Calu3 (cell line): ENCODE results near the gene TMEM266. TPM values are rescaled to one million over a fixed set of nuclear protein-coding genes. Genes with fewer than 3 reads are reported as not detected.

ENCODE experiments used
- BruUV-seq: library from RNA; stranded (reverse); fragments of 400-500 nt; replicated peaks from 2 replicates; lab custom pipeline; 2021; lab: Mats Ljungman, UMichigan
- CTCF ChIA-PET: fragments of 300-600 bp; sonication (Branson Sonifier 250); formaldehyde crosslinking; loops from one replicate; lab custom pipeline; 2022; ENCODE audit warnings: antibody characterized with exemption; lab: Charles Lee
- DNase-seq: peaks from one replicate; pipeline ENCODE4 v3.0.0; 2022
- H3K27ac Mint-ChIP-seq: one replicate; pipeline ENCODE4 v1.8.0; 2022; ENCODE audit warnings: mixed read lengths; ENCODE audit not compliant: unreplicated experiment
- H3K27me3 Mint-ChIP-seq: one replicate; pipeline ENCODE4 v1.8.0; 2022; ENCODE audit warnings: mixed read lengths; ENCODE audit not compliant: unreplicated experiment
- H3K36me3 Mint-ChIP-seq: one replicate; pipeline ENCODE4 v1.8.0; 2022; ENCODE audit warnings: mild to moderate bottlenecking, moderate library complexity, mixed read lengths; ENCODE audit not compliant: insufficient read depth, unreplicated experiment
- H3K4me1 Mint-ChIP-seq: one replicate; pipeline ENCODE4 v1.8.0; 2022; ENCODE audit warnings: mild to moderate bottlenecking, low read depth, mixed read lengths; ENCODE audit not compliant: unreplicated experiment
- H3K4me3 Mint-ChIP-seq: one replicate; pipeline ENCODE4 v1.8.0; 2022; ENCODE audit warnings: mild to moderate bottlenecking, low read depth, moderate library complexity, mixed read lengths; ENCODE audit not compliant: unreplicated experiment
- H3K9me3 Mint-ChIP-seq: one replicate; pipeline ENCODE4 v1.8.0; 2022; ENCODE audit warnings: low read depth, mixed read lengths; ENCODE audit not compliant: unreplicated experiment
- intact Hi-C: fragments of 100-400 bp; cut with micrococcal nuclease; formaldehyde crosslinking; loops from one replicate; pipeline ENCODE4 v1.10.0; 2022; ENCODE audit not compliant: unreplicated experiment
- total RNA-seq: library from RNA; stranded (reverse); gene quantifications from 2 replicates; pipeline ENCODE4 v1.2.3, GENCODE V29; 2022
- TF ChIP-seq, protein P1 (sequence below): fragments of 200-600 bp; IDR thresholded peaks from one replicate; pipeline ENCODE4 v1.8.0; 2022; ENCODE audit warnings: antibody characterized with exemption; ENCODE audit not compliant: unreplicated experiment

Gene TMEM266
- total RNA-seq, 1 experiment from 2014 or later: not detected

DNA sequence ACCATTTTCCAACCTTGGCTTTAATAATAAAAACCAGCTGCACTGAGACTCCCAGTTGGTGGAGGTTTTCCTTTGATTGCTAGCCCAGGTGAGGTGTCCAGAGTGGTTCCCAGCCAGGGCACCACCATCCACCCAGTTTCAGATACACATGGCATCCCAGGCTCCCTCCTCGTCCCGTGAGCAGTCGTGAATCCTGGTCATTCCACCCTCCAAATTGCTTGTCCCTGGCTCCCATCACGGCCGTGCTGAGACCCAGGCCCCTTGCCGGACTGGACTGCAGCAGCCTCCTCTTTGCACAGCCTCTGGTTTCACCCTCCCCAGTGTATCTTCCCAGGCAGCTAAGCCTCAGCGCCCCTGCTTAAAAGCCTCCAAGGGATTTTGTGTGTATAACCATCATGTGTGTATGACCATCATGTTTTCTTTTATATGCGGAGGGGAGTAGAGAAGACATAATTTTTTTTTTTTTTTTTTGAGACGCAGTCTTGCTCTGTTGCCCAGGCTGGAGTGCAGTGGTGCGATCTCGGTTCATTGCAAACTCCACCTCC, 145.2 kb downstream of the TMEM266 start:
- no TSS peak for BruUV-seq
- no peaks in the 10 kb centered on the region for H3K27me3 Mint-ChIP-seq
- no peak overlapping the region for H3K4me3 Mint-ChIP-seq
- intact Hi-C loops: no loop called here
- CTCF ChIA-PET: interaction anchor here (0.7 kb wide), 1 partner anchor 115 kb away, joined by 4 read pairs; no protein-coding TSS in a partner anchor
- H3K27ac Mint-ChIP-seq: no peak overlapping the region
- peaks cover 11% of the 10 kb centered on the region for H3K36me3 Mint-ChIP-seq
- no peaks in the 10 kb centered on the region for H3K4me1 Mint-ChIP-seq
- H3K9me3 Mint-ChIP-seq: no peaks in the 10 kb centered on the region
- TF ChIP-seq, protein P1, sequence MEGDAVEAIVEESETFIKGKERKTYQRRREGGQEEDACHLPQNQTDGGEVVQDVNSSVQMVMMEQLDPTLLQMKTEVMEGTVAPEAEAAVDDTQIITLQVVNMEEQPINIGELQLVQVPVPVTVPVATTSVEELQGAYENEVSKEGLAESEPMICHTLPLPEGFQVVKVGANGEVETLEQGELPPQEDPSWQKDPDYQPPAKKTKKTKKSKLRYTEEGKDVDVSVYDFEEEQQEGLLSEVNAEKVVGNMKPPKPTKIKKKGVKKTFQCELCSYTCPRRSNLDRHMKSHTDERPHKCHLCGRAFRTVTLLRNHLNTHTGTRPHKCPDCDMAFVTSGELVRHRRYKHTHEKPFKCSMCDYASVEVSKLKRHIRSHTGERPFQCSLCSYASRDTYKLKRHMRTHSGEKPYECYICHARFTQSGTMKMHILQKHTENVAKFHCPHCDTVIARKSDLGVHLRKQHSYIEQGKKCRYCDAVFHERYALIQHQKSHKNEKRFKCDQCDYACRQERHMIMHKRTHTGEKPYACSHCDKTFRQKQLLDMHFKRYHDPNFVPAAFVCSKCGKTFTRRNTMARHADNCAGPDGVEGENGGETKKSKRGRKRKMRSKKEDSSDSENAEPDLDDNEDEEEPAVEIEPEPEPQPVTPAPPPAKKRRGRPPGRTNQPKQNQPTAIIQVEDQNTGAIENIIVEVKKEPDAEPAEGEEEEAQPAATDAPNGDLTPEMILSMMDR: no peak
- DNase-seq: no peak

DNA sequence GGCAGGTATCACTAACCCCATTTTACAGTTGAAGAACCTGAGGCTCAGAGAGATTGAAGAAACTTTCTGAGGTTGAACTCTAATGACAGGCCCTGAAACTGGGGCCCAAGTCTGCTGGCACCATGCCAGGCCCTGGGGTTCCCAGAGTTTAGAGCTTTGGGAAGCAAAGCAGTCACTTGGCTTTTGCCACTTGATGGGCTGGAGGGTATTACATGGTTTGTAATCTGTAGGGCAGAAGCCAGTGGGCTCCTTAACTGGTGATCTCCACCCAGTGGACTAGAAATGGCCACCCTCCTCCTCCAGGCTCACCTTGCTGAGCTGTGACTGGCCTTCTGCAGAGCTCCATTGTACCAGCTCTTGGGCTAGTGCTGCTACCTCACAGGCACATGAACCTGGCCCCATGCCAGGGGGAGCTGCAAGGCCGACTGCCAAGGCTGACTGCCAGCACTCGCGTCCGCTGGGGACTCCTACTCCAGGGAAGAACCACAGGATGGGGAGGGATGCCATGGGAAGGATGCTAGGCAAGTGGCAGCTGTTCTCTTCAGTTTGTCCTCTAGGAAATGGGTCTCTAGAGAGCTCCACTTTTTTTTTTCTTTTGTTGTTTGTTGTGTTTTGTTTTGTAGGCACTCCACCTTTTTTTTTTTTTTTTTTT, 146.7 kb downstream of the TMEM266 start:
- TF ChIP-seq, protein P1: no peak
- no TSS peak for BruUV-seq
- H3K36me3 Mint-ChIP-seq: peaks cover 11% of the 10 kb centered on the region
- H3K9me3 Mint-ChIP-seq: no peaks in the 10 kb centered on the region
- H3K4me3 Mint-ChIP-seq: no peak overlapping the region
- no peaks in the 10 kb centered on the region for H3K27me3 Mint-ChIP-seq
- CTCF ChIA-PET: interaction anchor here (0.5 to 0.8 kb wide), 5 partner anchors 11 to 243 kb away, joined by 3 to 7 read pairs (median 4); no protein-coding TSS in a partner anchor
- H3K27ac Mint-ChIP-seq: no peak overlapping the region
- intact Hi-C loops: no loop called here
- peak; percentile 54 for DNase-seq
- no peaks in the 10 kb centered on the region for H3K4me1 Mint-ChIP-seq

DNA sequence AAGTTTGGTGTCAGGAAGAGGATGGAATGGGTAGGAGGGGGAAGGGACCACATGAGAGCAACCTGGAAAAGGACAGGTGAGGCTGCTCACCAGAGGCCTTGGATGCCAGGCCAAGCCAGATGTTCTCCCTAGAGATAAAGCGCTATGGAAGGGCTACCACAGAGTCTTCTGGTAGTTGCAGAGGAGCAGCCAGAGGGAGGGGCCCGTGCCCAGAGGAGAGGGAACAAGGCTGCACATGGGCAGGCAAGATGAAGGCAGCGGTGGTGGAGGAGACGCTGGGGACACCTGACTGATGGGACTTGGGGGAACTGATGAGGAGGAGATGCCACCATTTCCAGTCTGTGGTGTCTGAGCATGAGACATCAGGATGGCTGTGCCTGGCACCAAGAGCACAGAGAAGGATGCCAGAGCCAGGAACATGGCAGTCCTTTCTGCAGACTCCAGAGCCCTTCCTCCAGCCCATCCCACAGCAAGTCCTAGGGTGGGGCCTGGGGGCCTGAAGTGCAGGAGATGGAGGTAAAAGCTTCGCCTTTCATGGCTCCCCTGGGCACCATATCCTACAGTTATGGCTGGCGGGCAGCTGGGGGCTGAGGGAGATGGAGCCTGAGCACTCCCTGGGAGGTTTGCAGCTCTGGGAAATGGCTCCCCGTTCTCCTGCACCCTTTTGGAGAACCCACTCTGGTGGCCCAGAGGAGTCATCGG, 148.4 kb downstream of the TMEM266 start:
- Mint-ChIP-seq H3K27ac (peak overlapping the region; percentile 40), H3K27me3 (no peaks in the 10 kb centered on the region), H3K9me3 (no peaks in the 10 kb centered on the region), H3K36me3 (peaks cover 13% of the 10 kb centered on the region), H3K4me3 (no peak overlapping the region), H3K4me1 (no peaks in the 10 kb centered on the region)
- intact Hi-C loops: no loop called here
- CTCF ChIA-PET: no interaction called here
- no peak for DNase-seq
- TF ChIP-seq, protein P1: no peak
- BruUV-seq: no TSS peak

DNA sequence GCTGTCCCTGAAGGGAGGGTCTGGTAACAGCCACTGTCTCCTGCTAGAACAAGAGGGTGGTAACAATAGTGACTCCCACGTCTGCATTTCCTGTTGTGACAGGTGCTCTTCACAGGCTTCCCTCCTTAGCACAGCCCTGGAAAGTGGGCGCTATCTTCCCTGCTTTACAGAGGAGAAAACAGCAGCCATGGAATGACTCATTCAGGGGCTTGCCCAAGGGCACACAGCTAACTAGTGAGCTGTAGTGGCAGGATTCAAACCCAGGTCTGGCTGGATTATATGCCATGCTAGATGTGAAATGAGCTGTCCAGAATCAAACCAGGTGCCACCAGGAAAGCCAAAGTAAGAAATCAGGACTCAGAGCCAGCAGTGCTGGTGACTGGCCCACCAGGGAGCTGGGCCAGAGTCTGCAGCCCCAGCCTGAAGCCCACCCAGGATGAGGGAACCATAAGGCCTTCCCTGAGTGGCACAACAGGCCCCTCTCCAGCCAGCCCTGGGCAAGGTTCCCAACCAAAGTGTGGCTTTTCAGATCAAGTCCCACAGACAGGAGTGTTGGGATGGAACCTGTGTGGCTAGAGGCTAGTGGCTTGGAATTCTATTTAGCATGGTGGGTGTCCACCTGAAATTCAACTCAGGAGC, 149.1 kb downstream of the TMEM266 start:
- CTCF ChIA-PET: no interaction called here
- H3K9me3 Mint-ChIP-seq: no peaks in the 10 kb centered on the region
- no peaks in the 10 kb centered on the region for H3K4me1 Mint-ChIP-seq
- TF ChIP-seq, protein P1: no peak
- H3K4me3 Mint-ChIP-seq: no peak overlapping the region
- intact Hi-C loops: no loop called here
- H3K27ac Mint-ChIP-seq: peak overlapping the region; percentile 40
- peaks cover 11% of the 10 kb centered on the region for H3K36me3 Mint-ChIP-seq
- no peaks in the 10 kb centered on the region for H3K27me3 Mint-ChIP-seq
- no peak for DNase-seq
- BruUV-seq: no TSS peak
